OCI-LY3 (cell line): ENCODE data around the gene CERKL.
A peak's percentile ranks its signal among the peaks of the same experiment; 100 is the strongest.

ENCODE experiments used
- H2AFZ ChIP-seq: fragments of 200-600, 300-600 bp; shearing (Covaris generic); 2 replicates; pipeline ENCODE4 v1.6.0; 2014; ENCODE audit warnings: antibody characterized with exemption, low read depth, low read length
- H3K27ac ChIP-seq: fragments of 200-600, 300-600 bp; sonication (generic); 2 replicates; pipeline ENCODE4 v1.5.1; 2014; ENCODE audit warnings: mild to moderate bottlenecking, low read length, moderate library complexity, mixed read lengths
- H3K27me3 ChIP-seq: fragments of 200-600, 300-600 bp; sonication (generic); 2 replicates; pipeline ENCODE4 v1.6.1; 2014; ENCODE audit warnings: low read depth, low read length, mixed read lengths
- H3K36me3 ChIP-seq: fragments of 200-600, 300-600 bp; sonication (generic); replicated peaks from 2 replicates; pipeline ENCODE3; 2014; ENCODE audit warnings: low read depth, low read length, mixed read lengths
- H3K4me1 ChIP-seq: fragments of 300-600, 200-600 bp; sonication (generic); 2 replicates; pipeline ENCODE4 v1.6.1; 2014; ENCODE audit warnings: low read length, mixed read lengths
- H3K4me2 ChIP-seq: fragments of 200-600, 300-600 bp; sonication (generic); 2 replicates; pipeline ENCODE4 v1.6.1; 2014; ENCODE audit warnings: low read length, mixed read lengths
- H3K4me3 ChIP-seq: fragments of 300-600, 200-600 bp; sonication (generic); 2 replicates; pipeline ENCODE4 v1.5.1; 2014; ENCODE audit warnings: antibody characterized with exemption, mild to moderate bottlenecking, low read length, moderate library complexity
- H3K79me2 ChIP-seq: fragments of 300-600, 200-600 bp; shearing (Covaris generic); 2 replicates; pipeline ENCODE4 v1.6.1; 2014; ENCODE audit warnings: mild to moderate bottlenecking, low read length, mixed read lengths
- H3K9ac ChIP-seq: fragments of 300-600, 200-600 bp; shearing (Covaris generic); 2 replicates; pipeline ENCODE4 v1.6.0; 2014; ENCODE audit warnings: mild to moderate bottlenecking, low read length, moderate library complexity
- H3K9me3 ChIP-seq: fragments of 200-600, 300-600 bp; shearing (Covaris generic); 2 replicates; pipeline ENCODE4 v1.6.1; 2014; ENCODE audit warnings: low read length, mixed read lengths; ENCODE audit not compliant: insufficient read depth
- H4K20me1 ChIP-seq: fragments of 200-600, 300-600 bp; sonication (generic); 2 replicates; pipeline ENCODE4 v1.6.1; 2016; ENCODE audit warnings: low read length, mixed read lengths; ENCODE audit not compliant: insufficient read depth
- CTCF ChIP-seq: fragments of 200-600, 300-600 bp; sonication (generic); IDR thresholded peaks from 2 replicates; pipeline ENCODE4 v1.5.1; 2014; ENCODE audit warnings: antibody characterized with exemption, low read length, low read depth
- EZH2phosphoT487 ChIP-seq: fragments of 200-600 bp; shearing (Covaris generic); IDR thresholded peaks from 2 replicates; pipeline ENCODE4 v1.6.1; 2018; ENCODE audit warnings: antibody characterized with exemption, mixed run types, low read depth

CERKL gene

GRCh38 chr2:181616715-181617114, 40.2 kb downstream of the CERKL start:
- Histone ChIP-seq H3K36me3 (no peaks in the 10 kb centered on the region), H3K9ac (no peak overlapping the region), H3K79me2 (no peaks in the 10 kb centered on the region), H2AFZ (no peak overlapping the region), H3K27ac (no peak overlapping the region), H3K4me2 (no peak overlapping the region), H3K9me3 (no peaks in the 10 kb centered on the region), H3K4me1 (peaks cover 5% of the 10 kb centered on the region; the same call in 1 of the 2 replicates), H4K20me1 (no peaks in the 10 kb centered on the region), H3K4me3 (no peak overlapping the region), H3K27me3 (no peaks in the 10 kb centered on the region)
- TF ChIP-seq EZH2phosphoT487: no peak
- TF ChIP-seq CTCF: no peak

- Histone ChIP-seq H3K4me2 (no peak overlapping the region), H3K9ac (no peak overlapping the region), H3K36me3 (no peaks in the 10 kb centered on the region), H2AFZ (no peak overlapping the region), H3K9me3 (no peaks in the 10 kb centered on the region), H4K20me1 (no peaks in the 10 kb centered on the region), H3K4me3 (no peak overlapping the region), H3K79me2 (no peaks in the 10 kb centered on the region), H3K4me1 (peaks cover 5% of the 10 kb centered on the region; the same call in 1 of the 2 replicates), H3K27me3 (no peaks in the 10 kb centered on the region), H3K27ac (no peak overlapping the region)
- no peak for TF ChIP-seq CTCF
These were observed 41.8 kb downstream of the CERKL start for GRCh38 chr2:181614874-181615638.

GRCh38 chr2:181613241-181613640, 43.7 kb downstream of the CERKL start:
- no peak overlapping the region for H2AFZ ChIP-seq
- H3K4me1 ChIP-seq: peaks cover 5% of the 10 kb centered on the region; the same call in 1 of the 2 replicates
- no peak overlapping the region for H3K9ac ChIP-seq
- no peak overlapping the region for H3K27ac ChIP-seq
- no peaks in the 10 kb centered on the region for H3K36me3 ChIP-seq
- no peak overlapping the region for H3K4me3 ChIP-seq
- no peaks in the 10 kb centered on the region for H3K27me3 ChIP-seq
- TF ChIP-seq CTCF (no peak), EZH2phosphoT487 (no peak)
- H3K79me2 ChIP-seq: no peaks in the 10 kb centered on the region
- no peak overlapping the region for H3K4me2 ChIP-seq
- no peaks in the 10 kb centered on the region for H4K20me1 ChIP-seq
- no peaks in the 10 kb centered on the region for H3K9me3 ChIP-seq

GRCh38 chr2:181607629-181608590, 49.0 kb downstream of the CERKL start:
- Histone ChIP-seq H3K36me3 (no peaks in the 10 kb centered on the region), H3K79me2 (no peaks in the 10 kb centered on the region), H3K9ac (no peak overlapping the region), H3K9me3 (no peaks in the 10 kb centered on the region), H3K27ac (no peak overlapping the region), H3K4me1 (peaks cover 12% of the 10 kb centered on the region), H2AFZ (no peak overlapping the region), H3K4me3 (no peak overlapping the region), H3K27me3 (no peaks in the 10 kb centered on the region), H3K4me2 (no peak overlapping the region), H4K20me1 (no peaks in the 10 kb centered on the region)
- no peak for TF ChIP-seq EZH2phosphoT487
- 0 out of 2 replicates have a peak, but pooled peaks have one; percentile 9 for TF ChIP-seq CTCF
